ENCODE results near the gene CSMD2. TPM values are rescaled to one million over a fixed set of nuclear protein-coding genes. Genes with fewer than 3 reads are reported as not detected.

Gene CSMD2
- polyA plus RNA-seq, 2 donors, result 0.02 to 0.08 TPM

GRCh38 chr1:33822396-33822795, 342.6 kb downstream of the CSMD2 start:
- Histone ChIP-seq H3K9me3 (ENCODE audit: control insufficient read depth in 2 of 2, insufficient read depth in 1 of 2, low read depth in 1 of 2, low read length in 1 of 2) (no peaks in the 10 kb centered on the region), H3K27me3 (ENCODE audit: control insufficient read depth in 1 of 2, insufficient read depth in 2 of 2, low read length in 2 of 2) (no peaks in the 10 kb centered on the region), H3K27ac (ENCODE audit: low read depth in 2 of 2, low read length in 1 of 2) (no peak overlapping the region), H3K4me3 (ENCODE audit: low read depth in 1 of 2, low read length in 2 of 2) (no peak overlapping the region), H3K4me1 (ENCODE audit: control insufficient read depth in 2 of 2, insufficient read depth in 2 of 2, low read length in 1 of 2) (no peaks in the 10 kb centered on the region), H3K36me3 (ENCODE audit: control insufficient read depth in 2 of 2, insufficient read depth in 2 of 2, low read length in 1 of 2) (no peaks in the 10 kb centered on the region)
- 58 to 69% methylated on average over 6 of the region's 6 CpGs for WGBS, 2 donors

GRCh38 chr1:33821291-33821690, 343.7 kb downstream of the CSMD2 start:
- Histone ChIP-seq H3K27ac (ENCODE audit: low read depth in 2 of 2, low read length in 1 of 2) (no peak overlapping the region), H3K27me3 (ENCODE audit: control insufficient read depth in 1 of 2, insufficient read depth in 2 of 2, low read length in 2 of 2) (no peaks in the 10 kb centered on the region), H3K36me3 (ENCODE audit: control insufficient read depth in 2 of 2, insufficient read depth in 2 of 2, low read length in 1 of 2) (no peaks in the 10 kb centered on the region), H3K4me1 (ENCODE audit: control insufficient read depth in 2 of 2, insufficient read depth in 2 of 2, low read length in 1 of 2) (no peaks in the 10 kb centered on the region), H3K4me3 (ENCODE audit: low read depth in 1 of 2, low read length in 2 of 2) (no peak overlapping the region), H3K9me3 (ENCODE audit: control insufficient read depth in 2 of 2, insufficient read depth in 1 of 2, low read depth in 1 of 2, low read length in 1 of 2) (no peaks in the 10 kb centered on the region)
- WGBS, 2 donors, result 89 to 91% methylated on average over 6 of the region's 6 CpGs

- H3K9me3 ChIP-seq (ENCODE audit: control insufficient read depth in 2 of 2, insufficient read depth in 1 of 2, low read depth in 1 of 2, low read length in 1 of 2), result no peaks in the 10 kb centered on the region
- 69 to 81% methylated on average over 5 of the region's 5 CpGs for WGBS, 2 donors
- H3K27ac ChIP-seq (ENCODE audit: low read depth in 2 of 2, low read length in 1 of 2), result no peak overlapping the region
- no peaks in the 10 kb centered on the region for H3K36me3 ChIP-seq (ENCODE audit: control insufficient read depth in 2 of 2, insufficient read depth in 2 of 2, low read length in 1 of 2)
- no peaks in the 10 kb centered on the region for H3K27me3 ChIP-seq (ENCODE audit: control insufficient read depth in 1 of 2, insufficient read depth in 2 of 2, low read length in 2 of 2)
- no peaks in the 10 kb centered on the region for H3K4me1 ChIP-seq (ENCODE audit: control insufficient read depth in 2 of 2, insufficient read depth in 2 of 2, low read length in 1 of 2)
- H3K4me3 ChIP-seq (ENCODE audit: low read depth in 1 of 2, low read length in 2 of 2), result no peak overlapping the region
Observed at GRCh38 chr1:33820804-33821203, 344.2 kb downstream of the CSMD2 start.

GRCh38 chr1:33819913-33820311, 345.1 kb downstream of the CSMD2 start:
- H3K9me3 ChIP-seq (ENCODE audit: control insufficient read depth in 2 of 2, insufficient read depth in 1 of 2, low read depth in 1 of 2, low read length in 1 of 2), result no peaks in the 10 kb centered on the region
- no peak overlapping the region for H3K27ac ChIP-seq (ENCODE audit: low read depth in 2 of 2, low read length in 1 of 2)
- no peaks in the 10 kb centered on the region for H3K27me3 ChIP-seq (ENCODE audit: control insufficient read depth in 1 of 2, insufficient read depth in 2 of 2, low read length in 2 of 2)
- H3K4me3 ChIP-seq (ENCODE audit: low read depth in 1 of 2, low read length in 2 of 2), result no peak overlapping the region
- WGBS, 2 donors, result 71 to 84% methylated on average over 7 of the region's 7 CpGs
- H3K36me3 ChIP-seq (ENCODE audit: control insufficient read depth in 2 of 2, insufficient read depth in 2 of 2, low read length in 1 of 2), result no peaks in the 10 kb centered on the region
- H3K4me1 ChIP-seq (ENCODE audit: control insufficient read depth in 2 of 2, insufficient read depth in 2 of 2, low read length in 1 of 2), result no peaks in the 10 kb centered on the region

GRCh38 chr1:33819290-33819912, 345.6 kb downstream of the CSMD2 start:
- no peaks in the 10 kb centered on the region for H3K4me1 ChIP-seq (ENCODE audit: control insufficient read depth in 2 of 2, insufficient read depth in 2 of 2, low read length in 1 of 2)
- H3K9me3 ChIP-seq (ENCODE audit: control insufficient read depth in 2 of 2, insufficient read depth in 1 of 2, low read depth in 1 of 2, low read length in 1 of 2), result no peaks in the 10 kb centered on the region
- 82 to 89% methylated on average over 10 of the region's 10 CpGs for WGBS, 2 donors
- H3K36me3 ChIP-seq (ENCODE audit: control insufficient read depth in 2 of 2, insufficient read depth in 2 of 2, low read length in 1 of 2), result no peaks in the 10 kb centered on the region
- no peaks in the 10 kb centered on the region for H3K27me3 ChIP-seq (ENCODE audit: control insufficient read depth in 1 of 2, insufficient read depth in 2 of 2, low read length in 2 of 2)
- H3K4me3 ChIP-seq (ENCODE audit: low read depth in 1 of 2, low read length in 2 of 2), result no peak overlapping the region
- H3K27ac ChIP-seq (ENCODE audit: low read depth in 2 of 2, low read length in 1 of 2), result no peak overlapping the region

- no peaks in the 10 kb centered on the region for H3K36me3 ChIP-seq (ENCODE audit: control insufficient read depth in 2 of 2, insufficient read depth in 2 of 2, low read length in 1 of 2)
- H3K4me1 ChIP-seq (ENCODE audit: control insufficient read depth in 2 of 2, insufficient read depth in 2 of 2, low read length in 1 of 2), result no peaks in the 10 kb centered on the region
- 53 to 54% methylated on average over 3 of the region's 3 CpGs for WGBS, 2 donors
- H3K27ac ChIP-seq (ENCODE audit: low read depth in 2 of 2, low read length in 1 of 2), result no peak overlapping the region
- no peaks in the 10 kb centered on the region for H3K9me3 ChIP-seq (ENCODE audit: control insufficient read depth in 2 of 2, insufficient read depth in 1 of 2, low read depth in 1 of 2, low read length in 1 of 2)
- no peak overlapping the region for H3K4me3 ChIP-seq (ENCODE audit: low read depth in 1 of 2, low read length in 2 of 2)
- H3K27me3 ChIP-seq (ENCODE audit: control insufficient read depth in 1 of 2, insufficient read depth in 2 of 2, low read length in 2 of 2), result no peaks in the 10 kb centered on the region
Observed at GRCh38 chr1:33818071-33818470, 347.0 kb downstream of the CSMD2 start.

- no peaks in the 10 kb centered on the region for H3K36me3 ChIP-seq (ENCODE audit: control insufficient read depth in 2 of 2, insufficient read depth in 2 of 2, low read length in 1 of 2)
- H3K27ac ChIP-seq (ENCODE audit: low read depth in 2 of 2, low read length in 1 of 2), result no peak overlapping the region
- H3K9me3 ChIP-seq (ENCODE audit: control insufficient read depth in 2 of 2, insufficient read depth in 1 of 2, low read depth in 1 of 2, low read length in 1 of 2), result no peaks in the 10 kb centered on the region
- H3K27me3 ChIP-seq (ENCODE audit: control insufficient read depth in 1 of 2, insufficient read depth in 2 of 2, low read length in 2 of 2), result no peaks in the 10 kb centered on the region
- no peak overlapping the region for H3K4me3 ChIP-seq (ENCODE audit: low read depth in 1 of 2, low read length in 2 of 2)
- WGBS, 2 donors, result 25 to 45% methylated on average over 4 of the region's 4 CpGs
- H3K4me1 ChIP-seq (ENCODE audit: control insufficient read depth in 2 of 2, insufficient read depth in 2 of 2, low read length in 1 of 2), result no peaks in the 10 kb centered on the region
Observed at GRCh38 chr1:33815061-33815460, 350.0 kb downstream of the CSMD2 start.

GRCh38 chr1:33814166-33814565, 350.9 kb downstream of the CSMD2 start:
- Histone ChIP-seq H3K36me3 (ENCODE audit: control insufficient read depth in 2 of 2, insufficient read depth in 2 of 2, low read length in 1 of 2) (no peaks in the 10 kb centered on the region), H3K27ac (ENCODE audit: low read depth in 2 of 2, low read length in 1 of 2) (no peak overlapping the region), H3K27me3 (ENCODE audit: control insufficient read depth in 1 of 2, insufficient read depth in 2 of 2, low read length in 2 of 2) (no peaks in the 10 kb centered on the region), H3K4me3 (ENCODE audit: low read depth in 1 of 2, low read length in 2 of 2) (no peak overlapping the region), H3K9me3 (ENCODE audit: control insufficient read depth in 2 of 2, insufficient read depth in 1 of 2, low read depth in 1 of 2, low read length in 1 of 2) (no peaks in the 10 kb centered on the region), H3K4me1 (ENCODE audit: control insufficient read depth in 2 of 2, insufficient read depth in 2 of 2, low read length in 1 of 2) (no peaks in the 10 kb centered on the region)
- WGBS, 2 donors, result 91 to 93% methylated on average over 2 of the region's 2 CpGs

GRCh38 chr1:33810571-33810970, 354.5 kb downstream of the CSMD2 start:
- Histone ChIP-seq H3K4me3 (ENCODE audit: low read depth in 1 of 2, low read length in 2 of 2) (no peak overlapping the region), H3K27ac (ENCODE audit: low read depth in 2 of 2, low read length in 1 of 2) (no peak overlapping the region), H3K4me1 (ENCODE audit: control insufficient read depth in 2 of 2, insufficient read depth in 2 of 2, low read length in 1 of 2) (no peaks in the 10 kb centered on the region), H3K27me3 (ENCODE audit: control insufficient read depth in 1 of 2, insufficient read depth in 2 of 2, low read length in 2 of 2) (no peaks in the 10 kb centered on the region), H3K9me3 (ENCODE audit: control insufficient read depth in 2 of 2, insufficient read depth in 1 of 2, low read depth in 1 of 2, low read length in 1 of 2) (no peaks in the 10 kb centered on the region), H3K36me3 (ENCODE audit: control insufficient read depth in 2 of 2, insufficient read depth in 2 of 2, low read length in 1 of 2) (no peaks in the 10 kb centered on the region)
- 84 to 93% methylated on average over 5 of the region's 5 CpGs for WGBS, 2 donors

- H3K4me1 ChIP-seq (ENCODE audit: control insufficient read depth in 2 of 2, insufficient read depth in 2 of 2, low read length in 1 of 2), result no peaks in the 10 kb centered on the region
- WGBS, 2 donors, result 80 to 83% methylated on average over 3 of the region's 3 CpGs
Observed at GRCh38 chr1:33805988-33806387, 359.0 kb downstream of the CSMD2 start.

More at GRCh38 chr1:33805988-33806387, 359.0 kb downstream of the CSMD2 start:
- Histone ChIP-seq H3K27me3 (ENCODE audit: control insufficient read depth in 1 of 2, insufficient read depth in 2 of 2, low read length in 2 of 2) (no peaks in the 10 kb centered on the region), H3K27ac (ENCODE audit: low read depth in 2 of 2, low read length in 1 of 2) (no peak overlapping the region), H3K36me3 (ENCODE audit: control insufficient read depth in 2 of 2, insufficient read depth in 2 of 2, low read length in 1 of 2) (no peaks in the 10 kb centered on the region), H3K4me3 (ENCODE audit: low read depth in 1 of 2, low read length in 2 of 2) (no peak overlapping the region), H3K9me3 (ENCODE audit: control insufficient read depth in 2 of 2, insufficient read depth in 1 of 2, low read depth in 1 of 2, low read length in 1 of 2) (no peaks in the 10 kb centered on the region)
